Mesodermal cell (in vitro differentiated cells): Measurements from ENCODE around the gene DBT.

Experiments
- H3K27ac ChIP-seq: 2 replicates; pipeline ENCODE4 v1.7.0; 2013; ENCODE audit warnings: mild to moderate bottlenecking, low read depth, low read length, moderate library complexity; ENCODE audit not compliant: severe bottlenecking
- H3K36me3 ChIP-seq: 2 replicates; pipeline ENCODE4 v1.7.1; 2013; ENCODE audit warnings: mild to moderate bottlenecking, low read length, moderate library complexity; ENCODE audit not compliant: control insufficient read depth, insufficient read depth
- H3K4me1 ChIP-seq: one replicate; pipeline ENCODE4 v1.7.1; 2013; ENCODE audit warnings: mild to moderate bottlenecking, low read length; ENCODE audit not compliant: insufficient read depth, control insufficient read depth, poor library complexity, severe bottlenecking
- H3K4me3 ChIP-seq: 2 replicates; pipeline ENCODE4 v1.7.0; 2013; ENCODE audit warnings: low read length, control low read depth, mild to moderate bottlenecking; ENCODE audit not compliant: insufficient read depth, poor library complexity, severe bottlenecking; ENCODE audit errors: extremely low read depth
- H3K9me3 ChIP-seq: 2 replicates; pipeline ENCODE4 v1.7.1; 2013; ENCODE audit warnings: mild to moderate bottlenecking, low read length, moderate library complexity; ENCODE audit not compliant: control insufficient read depth
- WGBS, 2 experiments: methylation state at CpG; one replicate each; pipeline ENCODE4 v1.1.5; 2013; ENCODE audit warnings: missing lambda C conversion rate in 2 of 2; ENCODE audit not compliant: insufficient coverage in 2 of 2; 5-methylcytosine and 5-hydroxymethylcytosine counted together

The DBT gene

GRCh38 chr1:100164216-100164615 lies 85.4 kb downstream of the DBT start:
- Histone ChIP-seq H3K36me3 (no peaks in the 10 kb centered on the region), H3K27ac (peak overlapping the region; percentile 0), H3K9me3 (no peaks in the 10 kb centered on the region), H3K4me3 (no peak overlapping the region), H3K4me1 (no peaks in the 10 kb centered on the region)
- WGBS, 2 experiments: 57 to 92% methylated on average over 1 of the region's 2 CpGs

DNA sequence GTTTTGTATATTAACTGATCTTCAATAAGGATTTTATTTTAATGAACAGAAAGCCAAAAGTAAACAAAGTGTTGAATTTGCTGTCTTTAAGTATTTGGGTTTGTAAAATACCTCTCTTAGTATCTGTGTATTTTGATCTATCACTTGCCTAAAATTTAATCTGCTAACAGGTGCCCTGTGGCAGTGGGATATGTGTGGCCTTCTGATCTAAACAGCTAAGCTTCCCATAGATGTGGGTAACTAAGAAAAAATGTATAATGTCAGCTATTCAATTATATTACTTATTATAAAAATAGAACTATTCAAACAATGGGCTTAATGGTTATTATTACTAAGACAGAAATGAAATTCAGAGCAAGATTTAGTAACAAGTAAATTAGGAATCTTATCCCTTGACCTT lies 86.8 kb downstream of the DBT start:
- Histone ChIP-seq H3K4me1 (no peaks in the 10 kb centered on the region), H3K27ac (no peak overlapping the region)

DNA sequence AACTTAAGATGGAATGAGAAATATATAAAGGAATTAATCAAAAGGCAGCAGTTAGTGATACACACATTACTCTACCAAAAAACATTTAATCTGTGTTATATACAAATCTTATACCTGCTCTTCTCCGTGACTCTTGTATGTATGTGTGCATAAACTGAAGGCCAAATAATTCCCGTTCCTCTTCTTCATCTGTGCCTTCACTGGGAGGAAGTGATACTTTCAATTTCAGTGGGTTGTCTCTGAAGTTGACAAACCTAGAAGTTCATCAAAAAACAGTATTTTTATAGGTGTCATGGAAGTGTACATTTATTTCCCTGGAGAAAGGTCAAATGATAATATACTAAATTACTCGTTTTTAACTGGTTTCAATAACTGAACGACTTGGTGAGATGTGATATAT lies 97.4 kb downstream of the DBT start:
- Histone ChIP-seq H3K27ac (no peak overlapping the region), H3K4me3 (no peak overlapping the region), H3K4me1 (no peaks in the 10 kb centered on the region), H3K36me3 (peaks cover 3% of the 10 kb centered on the region), H3K9me3 (no peaks in the 10 kb centered on the region)
- no CpG with 5 or more reads among the region's 4 CpGs for WGBS, 2 experiments

More for the DNA sequence above, 86.8 kb downstream of the DBT start:
- Histone ChIP-seq H3K4me3 (no peak overlapping the region), H3K36me3 (no peaks in the 10 kb centered on the region), H3K9me3 (no peaks in the 10 kb centered on the region)

- Histone ChIP-seq H3K4me1 (no peaks in the 10 kb centered on the region), H3K36me3 (peaks cover 5% of the 10 kb centered on the region), H3K27ac (no peak overlapping the region), H3K4me3 (no peak overlapping the region), H3K9me3 (no peaks in the 10 kb centered on the region)
- WGBS, 2 experiments: 89% methylated on average over 2 of the region's 2 CpGs
Observed at GRCh38 chr1:100151679-100152078, 98.0 kb downstream of the DBT start.

DNA sequence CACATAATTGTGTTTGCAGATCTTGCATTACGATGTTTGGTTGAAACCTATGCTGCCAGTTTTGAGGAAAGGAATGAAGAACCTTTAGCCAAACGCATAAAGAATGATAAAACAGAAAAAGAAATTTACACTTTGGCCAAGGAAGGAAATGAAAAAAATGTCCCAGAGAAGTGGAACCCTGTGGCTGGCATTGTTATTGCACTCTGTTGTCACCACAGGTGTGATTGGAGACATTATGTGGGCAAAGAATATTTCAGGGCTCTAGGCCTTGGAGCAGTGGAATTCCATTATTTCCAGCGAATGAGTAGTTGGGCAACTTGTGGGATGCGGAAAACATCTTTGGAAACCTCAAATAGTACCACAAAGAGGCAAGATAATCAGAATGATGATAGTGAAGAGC lies 101.8 kb downstream of the DBT start:
- WGBS, 2 experiments: 83% methylated on average over 3 of the region's 4 CpGs; no CpG with 5 or more reads in 1 of the 2 experiments
- Histone ChIP-seq H3K4me3 (no peak overlapping the region), H3K9me3 (no peaks in the 10 kb centered on the region), H3K27ac (no peak overlapping the region), H3K36me3 (peaks cover 32% of the 10 kb centered on the region), H3K4me1 (no peaks in the 10 kb centered on the region)

- no CpG with 5 or more reads among the region's 1 CpG for WGBS, 2 experiments
- H3K4me3 ChIP-seq: no peak overlapping the region
- H3K36me3 ChIP-seq: peaks cover 37% of the 10 kb centered on the region
- H3K9me3 ChIP-seq: no peaks in the 10 kb centered on the region
- no peaks in the 10 kb centered on the region for H3K4me1 ChIP-seq
- H3K27ac ChIP-seq: no peak overlapping the region
Observed at GRCh38 chr1:100146958-100147357, 102.7 kb downstream of the DBT start.

- Histone ChIP-seq H3K9me3 (no peaks in the 10 kb centered on the region), H3K27ac (no peak overlapping the region), H3K36me3 (peaks cover 49% of the 10 kb centered on the region), H3K4me1 (no peaks in the 10 kb centered on the region), H3K4me3 (no peak overlapping the region)
- WGBS, 2 experiments: 81 to 100% methylated on average over 2 to 3 of the region's 3 CpGs
Observed at GRCh38 chr1:100145116-100145515, 104.5 kb downstream of the DBT start.

DNA sequence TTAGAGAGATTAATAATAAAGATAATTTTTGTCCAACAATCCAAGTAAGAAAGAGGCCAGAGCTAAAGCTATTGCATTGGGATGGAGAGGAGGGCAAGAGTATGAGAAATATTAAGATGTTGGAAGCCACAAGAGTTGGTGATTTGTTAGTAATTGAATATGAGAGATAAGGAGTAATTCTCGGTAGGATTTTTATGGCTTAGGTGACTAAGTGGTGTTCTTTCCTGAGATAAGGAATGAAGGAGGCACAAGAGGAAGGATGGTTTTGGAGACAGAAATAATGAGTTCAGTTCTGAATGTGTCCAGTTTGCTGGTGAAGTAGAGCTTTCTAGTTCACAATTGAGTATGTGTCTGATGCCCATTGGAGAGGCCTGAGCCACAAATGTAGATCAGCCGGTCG lies 107.3 kb downstream of the DBT start:
- Histone ChIP-seq H3K27ac (no peak overlapping the region), H3K9me3 (no peaks in the 10 kb centered on the region), H3K4me3 (no peak overlapping the region), H3K4me1 (no peaks in the 10 kb centered on the region), H3K36me3 (peaks cover 71% of the 10 kb centered on the region)
- 88 to 97% methylated on average over 3 of the region's 3 CpGs for WGBS, 2 experiments

GRCh38 chr1:100141192-100141591 lies 108.4 kb downstream of the DBT start:
- no peaks in the 10 kb centered on the region for H3K4me1 ChIP-seq
- peaks cover 72% of the 10 kb centered on the region for H3K36me3 ChIP-seq
- no peak overlapping the region for H3K27ac ChIP-seq
- H3K4me3 ChIP-seq: no peak overlapping the region
- H3K9me3 ChIP-seq: no peaks in the 10 kb centered on the region
- WGBS, 2 experiments: 100% methylated on average over 2 to 4 of the region's 4 CpGs

DNA sequence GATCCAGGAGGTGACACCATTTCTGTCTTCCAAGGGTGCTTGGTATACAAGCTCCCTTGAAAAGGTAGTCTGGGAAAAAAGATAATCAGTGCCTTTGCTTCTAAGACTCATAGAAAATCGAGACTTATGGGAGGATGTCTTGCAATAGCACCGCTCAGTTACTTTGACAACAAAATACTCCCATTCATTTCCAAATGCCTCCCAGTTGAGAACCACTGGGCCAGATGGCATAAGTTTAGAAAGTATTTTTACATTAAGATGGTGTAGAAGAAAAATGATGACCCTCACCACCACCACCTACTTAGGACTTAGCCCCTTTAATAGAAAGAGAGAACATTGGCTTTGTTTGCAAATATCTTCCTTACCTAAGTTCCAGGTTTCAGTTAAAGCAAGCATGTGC lies 112.0 kb downstream of the DBT start:
- peaks cover 49% of the 10 kb centered on the region for H3K36me3 ChIP-seq

More for the DNA sequence above, 112.0 kb downstream of the DBT start:
- no peaks in the 10 kb centered on the region for H3K4me1 ChIP-seq
- no peaks in the 10 kb centered on the region for H3K9me3 ChIP-seq
- no CpG with 5 or more reads among the region's 2 CpGs for WGBS, 2 experiments
- no peak overlapping the region for H3K4me3 ChIP-seq
- H3K27ac ChIP-seq: no peak overlapping the region
